K562 (cell line): ENCODE data around the gene RIT2.

Experiments used
- ARHGAP35 ChIP-seq: fragments of 450-650 bp; IDR thresholded peaks from 2 replicates; pipeline ENCODE4 v1.6.1; 2018; ENCODE audit not compliant: partially characterized antibody
- CTCF ChIP-seq, 3 experiments: IDR thresholded peaks in 2 of 3; conservative IDR thresholded peaks in 1 of 3; 2 replicates each; pipeline ENCODE4 v1.5.1; 2011 to 2012; ENCODE audit warnings: low read length in 3 of 3, mild to moderate bottlenecking in 3 of 3, control low read depth in 2 of 3, improper control_type of control experiment in 1 of 3, inconsistent platforms in 1 of 3, low read depth in 1 of 3, mixed read lengths in 1 of 3, moderate library complexity in 1 of 3; ENCODE audit not compliant: insufficient read depth in 2 of 3
- FIP1L1 ChIP-seq: fragments of 200-400 bp; formaldehyde crosslinking; IDR thresholded peaks from 2 replicates; pipeline ENCODE4 v1.6.1; 2018; ENCODE audit warnings: mild to moderate bottlenecking, low read depth, low read length; ENCODE audit not compliant: poor library complexity, severe bottlenecking
- FOXM1 ChIP-seq, 2 experiments: fragments of 450-650 bp in 1 of 2; sonication (generic) in 1 of 2; formaldehyde crosslinking in 1 of 2; IDR thresholded peaks; 2 replicates each; pipeline versions ENCODE4 v1.6.1 to v1.9.0; 2017 to 2022; ENCODE audit warnings: low read depth in 2 of 2, mild to moderate bottlenecking in 2 of 2, missing genetic modification reagents in 1 of 2, moderate library complexity in 1 of 2
- KLF1 ChIP-seq: fragments of 450-650 bp; IDR thresholded peaks from 2 replicates; pipeline ENCODE4 v1.6.1; 2016; ENCODE audit warnings: missing genetic modification characterization, missing compliant biosample characterization
- POLR2A ChIP-seq: fragments of 450-650 bp; conservative IDR thresholded peaks from 2 replicates; pipeline ENCODE4 v1.6.1; 2016
- RBFOX2 ChIP-seq: fragments of 200-400 bp; formaldehyde crosslinking; IDR thresholded peaks from 2 replicates; pipeline ENCODE4 v1.6.1; 2017; ENCODE audit warnings: low read depth, mild to moderate bottlenecking, low read length, moderate library complexity
- TEAD2 ChIP-seq: fragments of 450-650 bp; IDR thresholded peaks from 2 replicates; pipeline ENCODE4 v1.6.1; 2016; ENCODE audit warnings: missing genetic modification characterization, control low read depth, missing compliant biosample characterization
- ZBTB40 ChIP-seq, 2 experiments: fragments of 450-650 bp in 1 of 2; sonication (generic) in 1 of 2; formaldehyde crosslinking in 1 of 2; IDR thresholded peaks; 2 replicates each; pipeline versions ENCODE4 v1.7.1 to v1.9.0; 2016 to 2022; ENCODE audit warnings: inconsistent platforms in 1 of 2, mild to moderate bottlenecking in 1 of 2, missing genetic modification reagents in 1 of 2
- ZFP91 ChIP-seq: sonication (generic); formaldehyde crosslinking; IDR thresholded peaks from 2 replicates; pipeline ENCODE4 v1.8.0; 2022; ENCODE audit warnings: mild to moderate bottlenecking, missing genetic modification reagents

GRCh38 chr18:43012951-43013350 is 102.5 kb downstream of the RIT2 start:
- no peak for TF ChIP-seq ZBTB40 (IDR thresholded peaks at IDR 0.05)
- no peak for TF ChIP-seq ZBTB40 (CRISPR knock-in tag; IDR thresholded peaks at IDR 0.05)
- TF ChIP-seq ZFP91 (CRISPR knock-in tag) = no peak
- no peak for TF ChIP-seq KLF1
- TF ChIP-seq RBFOX2 = no peak
- TF ChIP-seq POLR2A = no peak
- TF ChIP-seq FIP1L1 = no peak
- no peak for TF ChIP-seq CTCF (IDR thresholded peaks at IDR 0.05 in 2 of 3, conservative IDR thresholded peaks at IDR 0.05 in 1 of 3; ENCODE audit: insufficient read depth in 2 of 3, low read depth in 1 of 3, low read length in 3 of 3)
- TF ChIP-seq ARHGAP35 = no peak
- TF ChIP-seq TEAD2 (tag) = no peak
- no peak for TF ChIP-seq FOXM1 (IDR thresholded peaks at IDR 0.05; ENCODE audit: low read depth)
- TF ChIP-seq FOXM1 (CRISPR knock-in tag; IDR thresholded peaks at IDR 0.05; ENCODE audit: low read depth) = no peak
